HG02642 (cell line): ENCODE results near the gene ZNF688.
"Not testable (repeated sequence)": the region's sequence is repeated elsewhere in the genome, so short reads cannot be mapped to it uniquely, and the experiment has no call there.

ENCODE experiments used
- ATAC-seq: cut with Tn5 transposase; IDR thresholded peaks from one replicate; pipeline ENCODE4 v1.9.1; 2021; ENCODE audit warnings: mild to moderate bottlenecking; ENCODE audit not compliant: unreplicated experiment, poor library complexity

ZNF688 gene

DNA sequence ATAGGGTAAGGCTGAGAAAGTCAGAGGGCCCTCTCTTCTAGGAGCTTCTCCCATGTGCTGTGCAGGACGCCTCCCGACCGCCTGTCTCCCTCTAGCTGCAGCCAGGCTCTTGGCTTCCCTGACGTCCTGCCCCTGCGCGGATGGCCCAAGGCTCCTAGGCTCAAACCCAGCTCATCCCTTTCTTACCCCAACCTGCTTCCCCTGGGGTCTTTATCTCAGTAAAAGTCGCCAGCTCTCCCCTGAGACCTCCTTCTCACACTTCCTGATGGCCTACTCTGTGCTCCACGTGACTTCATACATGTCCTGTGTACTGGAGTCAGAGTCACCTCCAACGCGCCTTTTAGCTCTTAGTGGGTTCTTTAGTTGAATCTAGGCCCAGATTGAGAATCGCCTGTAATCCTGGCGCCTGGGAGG lies 35.7 kb downstream of the ZNF688 start:
- peak; percentile 45 for ATAC-seq

DNA sequence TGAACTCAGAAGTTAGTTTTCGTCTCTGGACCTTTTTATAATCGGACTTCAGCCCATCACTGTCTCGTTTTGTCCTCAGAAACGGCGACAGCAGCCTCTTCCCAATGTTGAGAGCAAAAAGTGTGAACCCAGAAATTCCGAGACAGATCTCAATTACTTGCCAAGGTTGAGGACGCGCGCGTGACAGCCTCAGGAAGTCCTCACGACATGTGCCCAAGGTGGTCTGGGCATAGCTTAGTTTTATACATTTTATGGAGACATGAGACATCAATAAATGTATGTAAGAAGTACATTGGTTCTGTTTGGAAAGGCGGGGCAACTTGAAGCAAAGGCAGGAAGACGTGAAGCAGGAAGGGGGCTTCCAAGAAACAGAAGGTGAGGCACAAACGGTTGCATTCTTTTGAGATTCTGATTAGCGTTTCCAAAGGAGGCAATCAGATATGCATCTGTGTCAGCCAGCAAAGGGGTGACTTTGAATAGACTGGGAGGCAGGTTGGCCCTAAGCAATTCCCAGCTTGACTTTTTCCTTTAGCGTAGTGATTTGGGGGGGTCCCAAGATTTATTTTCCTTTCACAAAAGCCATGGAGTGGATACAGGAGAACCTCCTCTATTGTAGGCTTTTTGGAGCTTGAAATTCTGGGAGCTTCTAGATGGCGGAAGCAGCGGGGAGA lies 36.3 kb downstream of the ZNF688 start:
- ATAC-seq: peak; percentile 9

DNA sequence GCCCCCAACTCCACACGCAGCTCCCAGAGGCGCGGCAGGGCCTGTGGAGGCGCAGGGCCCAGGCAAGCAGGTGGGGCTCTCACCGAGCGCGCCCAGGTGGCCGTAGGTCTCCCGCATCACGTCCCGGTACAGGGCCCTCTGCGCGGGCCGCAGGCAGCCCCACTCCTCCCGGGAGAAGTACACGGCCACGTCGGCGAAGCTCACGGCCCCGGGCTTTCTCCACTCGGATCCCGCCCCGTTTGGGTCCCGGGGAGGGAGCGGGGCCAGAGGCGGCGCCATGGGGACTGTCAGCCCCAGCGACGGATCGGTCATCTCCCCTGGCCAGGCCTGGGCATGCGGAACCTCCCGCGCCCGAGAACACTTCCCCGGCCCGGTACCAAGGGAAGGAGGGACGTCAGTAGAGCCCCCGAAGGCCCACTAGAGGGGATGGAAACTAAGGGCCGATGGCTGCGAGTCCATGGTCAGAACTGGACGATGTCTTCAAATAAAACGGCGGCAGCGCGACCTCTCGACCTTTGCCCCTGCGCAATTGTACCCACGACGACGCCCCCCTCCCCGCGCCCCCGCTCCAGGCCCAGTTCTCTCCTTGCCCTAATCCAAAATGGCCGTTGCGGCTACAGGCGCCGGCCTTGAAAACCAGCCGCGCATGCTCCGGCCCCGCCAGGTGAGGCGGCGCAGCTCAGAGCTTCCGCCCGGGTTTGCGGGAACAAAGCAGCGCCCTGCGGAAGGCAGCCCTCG lies 37.0 kb downstream of the ZNF688 start, which contains the start of gene ZNF747:
TSS of gene ZNF747 (minus strand) at position 491 of the 738 bp plus-strand sequence. CDS start at position 312, 179 bp downstream.
- peak; percentile 65 for ATAC-seq

GRCh38 chr16:30533748-30534367 lies 37.7 kb downstream of the ZNF688 start:
- peak; percentile 6 for ATAC-seq

DNA sequence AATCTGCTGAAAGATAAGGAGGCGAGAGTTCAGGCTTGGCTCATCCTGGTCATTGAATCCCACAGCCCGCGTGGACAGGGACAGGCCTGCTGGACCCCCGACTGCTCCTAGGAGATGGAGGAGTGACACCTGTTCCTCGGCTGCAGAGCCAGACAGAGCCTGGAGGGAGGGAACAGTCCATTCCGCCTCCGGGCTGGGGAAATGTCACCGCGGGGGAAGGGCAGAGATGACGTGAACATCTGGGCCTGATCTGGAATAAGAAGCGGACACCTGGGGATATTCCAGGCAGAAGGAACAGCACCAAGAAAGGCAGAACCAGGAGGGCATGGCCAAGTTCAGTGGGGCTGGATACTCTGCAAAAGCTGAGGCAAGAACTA lies 38.4 kb downstream of the ZNF688 start:
- no peak for ATAC-seq

- no peak for ATAC-seq
Measured at GRCh38 chr16:30532285-30533145, 39.0 kb downstream of the ZNF688 start.

GRCh38 chr16:30530163-30531037 lies 41.1 kb downstream of the ZNF688 start:
- no peak for ATAC-seq

- ATAC-seq: no peak
Measured at GRCh38 chr16:30528799-30529457, 42.6 kb downstream of the ZNF688 start.

- ATAC-seq: no peak
Measured at GRCh38 chr16:30527635-30528178, 43.8 kb downstream of the ZNF688 start.

DNA sequence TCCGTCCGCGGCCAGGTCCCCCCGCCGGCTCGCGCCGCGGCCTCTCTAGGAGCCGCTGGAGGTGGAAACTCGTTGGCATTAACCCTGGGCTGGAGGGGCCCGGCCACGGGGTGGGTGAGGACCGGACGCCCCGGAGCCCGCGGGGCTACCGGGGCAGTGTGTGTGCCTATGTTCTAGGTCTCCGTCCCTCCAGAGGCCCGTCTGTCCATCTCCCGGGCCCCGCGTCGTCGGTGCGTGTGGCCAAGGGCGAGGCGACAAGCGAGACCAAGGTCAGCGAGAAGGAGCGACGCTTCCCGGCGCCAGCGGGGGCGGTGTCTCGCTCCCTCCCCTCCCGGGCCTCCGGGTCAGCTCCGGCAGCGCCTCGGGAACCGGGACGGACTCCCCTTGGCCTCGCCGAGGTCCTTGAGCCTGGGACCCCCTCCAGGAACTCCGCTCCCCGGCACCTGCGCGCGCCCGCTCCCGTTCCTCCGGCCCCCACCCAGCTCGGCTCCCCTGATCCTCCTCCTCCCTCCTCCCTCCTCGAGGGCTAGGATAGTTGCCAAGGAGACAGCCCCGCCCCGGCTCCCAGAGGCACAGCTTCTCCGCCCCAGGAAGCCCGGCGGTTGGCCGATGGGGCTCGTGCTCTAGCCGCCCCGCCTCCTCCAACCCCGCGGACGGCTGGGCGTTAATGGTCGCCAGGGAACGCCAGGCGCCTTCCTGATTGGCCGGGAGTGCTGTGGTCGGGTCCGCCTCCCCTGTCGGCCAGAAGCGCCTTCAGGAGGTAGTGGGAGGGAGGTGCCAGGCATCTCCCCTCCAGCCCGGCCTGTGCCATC lies 44.5 kb downstream of the ZNF688 start:
- ATAC-seq: peak; percentile 82

- ATAC-seq: peak; percentile 30
Measured at GRCh38 chr16:30526137-30526822, 45.2 kb downstream of the ZNF688 start, which contains the start of gene ZNF768. ZNF768 (minus strand) TSS chr16:30526566; CDS start chr16:30526413, 153 bp downstream.

DNA sequence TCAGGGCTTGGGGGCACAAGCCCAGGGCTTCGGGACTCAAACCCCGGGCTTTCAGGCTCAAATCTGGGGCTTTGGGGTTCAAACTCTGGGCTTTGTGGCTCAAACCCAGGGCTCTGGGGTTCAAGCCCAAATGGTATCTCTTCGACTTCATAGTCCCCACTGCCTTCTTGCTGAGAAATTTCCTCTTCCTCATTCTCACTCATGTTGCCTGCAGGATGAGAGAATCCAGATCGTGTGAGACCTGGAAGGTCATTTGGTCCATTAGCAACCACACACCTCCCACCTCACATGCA lies 45.7 kb downstream of the ZNF688 start:
- no peak for ATAC-seq

DNA sequence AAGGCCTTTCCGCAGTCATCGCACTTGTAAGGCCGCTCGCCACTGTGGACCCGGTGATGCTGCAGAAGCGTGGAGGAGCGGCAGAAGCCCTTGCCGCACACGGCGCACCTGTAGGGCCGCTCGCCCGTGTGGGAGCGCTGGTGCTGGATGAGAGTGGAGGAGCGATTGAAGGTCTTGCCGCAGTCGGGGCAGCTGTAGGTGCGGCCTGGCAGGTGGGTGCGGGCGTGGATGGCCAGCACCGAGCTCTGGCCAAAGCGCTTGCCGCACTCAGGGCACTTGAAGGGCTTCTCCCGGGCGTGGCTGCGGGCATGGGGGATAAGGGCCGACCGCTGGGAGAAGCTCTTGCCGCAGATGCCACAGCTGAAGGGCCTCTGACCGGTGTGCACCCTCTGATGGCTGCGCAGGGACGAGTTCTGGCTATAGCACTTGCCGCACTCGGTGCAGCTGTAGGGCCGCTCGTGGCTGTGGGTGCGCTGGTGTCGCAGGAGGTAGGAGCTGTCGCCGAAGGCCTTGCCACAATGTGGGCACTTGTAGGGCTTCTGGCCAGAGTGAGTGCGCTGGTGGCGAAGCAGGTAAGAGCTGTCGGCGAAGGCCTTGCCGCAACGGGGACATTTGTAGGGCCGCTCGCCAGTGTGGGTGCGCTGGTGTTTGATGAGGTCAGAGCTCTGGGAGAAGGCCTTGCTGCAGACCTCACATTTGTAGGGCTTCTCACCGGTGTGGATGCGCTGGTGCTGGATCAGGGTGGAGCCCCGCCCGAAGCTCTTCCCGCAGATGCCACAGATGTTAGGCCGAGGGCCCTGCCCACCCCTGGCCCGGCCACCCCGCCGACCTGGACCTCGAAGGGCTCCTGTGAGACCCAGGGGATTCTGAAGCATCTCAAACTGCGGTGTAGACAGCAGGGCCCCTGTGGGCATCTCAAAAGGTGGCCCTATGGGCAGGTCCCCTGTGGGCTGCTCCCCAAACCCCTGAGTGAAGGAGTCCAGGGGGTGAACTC lies 46.6 kb downstream of the ZNF688 start:
- no peak for ATAC-seq

- no peak for ATAC-seq
Measured at GRCh38 chr16:30523768-30524574, 47.5 kb downstream of the ZNF688 start.

- not testable (repeated sequence) for ATAC-seq
Measured at GRCh38 chr16:30522702-30523463, 48.6 kb downstream of the ZNF688 start.
